Liver (tissue), 3 donors: ENCODE data around the gene HFM1.

Experiments
- GABPA ChIP-seq, 2 donors: IDR thresholded peaks in 1 of 2; conservative IDR thresholded peaks in 1 of 2; 2 replicates each; pipeline ENCODE4 v1.6.1; 2016; ENCODE audit warnings: antibody characterized with exemption in 2 of 2, mild to moderate bottlenecking in 1 of 2, moderate library complexity in 1 of 2
- HNF4A ChIP-seq, 2 donors: conservative IDR thresholded peaks; 2 replicates each; pipeline ENCODE4 v1.6.1; 2016; ENCODE audit warnings: antibody characterized with exemption in 2 of 2, mild to moderate bottlenecking in 2 of 2
- JUND ChIP-seq, 2 donors: IDR thresholded peaks; 2 replicates each; pipeline ENCODE4 v1.6.1; 2016; ENCODE audit warnings: antibody characterized with exemption in 2 of 2
- TAF1 ChIP-seq: conservative IDR thresholded peaks from 2 replicates; pipeline ENCODE4 v1.6.1; 2016; ENCODE audit warnings: antibody characterized with exemption, mild to moderate bottlenecking
- TF ChIP-seq, protein P1 (sequence below): IDR thresholded peaks from 2 replicates; pipeline ENCODE4 v1.6.1; 2016; ENCODE audit warnings: antibody characterized with exemption, mild to moderate bottlenecking
- TF ChIP-seq, protein P2 (sequence below): fragments of 150-350 bp; IDR thresholded peaks from 2 replicates; pipeline ENCODE4 v1.5.1; 2017; ENCODE audit warnings: improper control_type of control experiment, low read depth, low read length; ENCODE audit not compliant: missing input control
- TF ChIP-seq, protein P3 (sequence below): IDR thresholded peaks from 2 replicates; pipeline ENCODE4 v1.6.1; 2016; ENCODE audit warnings: antibody characterized with exemption
- TF ChIP-seq, protein P4 (sequence below): IDR thresholded peaks from 2 replicates; pipeline ENCODE4 v1.6.1; 2016; ENCODE audit warnings: antibody characterized with exemption
- donor health status: healthy.
- donor health status: healthy.

DNA sequence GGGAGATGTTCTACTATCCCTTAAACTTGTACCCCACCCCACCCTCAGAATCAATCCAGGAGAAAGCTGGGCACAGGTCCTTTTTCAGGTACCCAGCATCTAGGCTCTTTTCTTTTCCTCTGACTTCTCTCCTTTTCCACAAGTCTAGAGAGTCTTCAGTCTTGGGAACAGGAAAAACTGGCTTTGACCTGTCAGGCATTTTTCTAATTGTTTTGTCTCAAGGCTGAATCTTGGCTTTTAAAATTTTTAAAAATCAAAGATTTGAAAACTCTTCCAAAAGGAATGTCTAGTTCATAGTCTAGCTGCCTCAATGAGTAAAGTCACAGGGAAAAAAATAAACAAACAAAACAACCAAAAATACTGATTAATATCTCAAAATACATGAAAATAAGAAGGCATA, 161.5 kb downstream of the HFM1 start:
- TF ChIP-seq, protein P1, sequence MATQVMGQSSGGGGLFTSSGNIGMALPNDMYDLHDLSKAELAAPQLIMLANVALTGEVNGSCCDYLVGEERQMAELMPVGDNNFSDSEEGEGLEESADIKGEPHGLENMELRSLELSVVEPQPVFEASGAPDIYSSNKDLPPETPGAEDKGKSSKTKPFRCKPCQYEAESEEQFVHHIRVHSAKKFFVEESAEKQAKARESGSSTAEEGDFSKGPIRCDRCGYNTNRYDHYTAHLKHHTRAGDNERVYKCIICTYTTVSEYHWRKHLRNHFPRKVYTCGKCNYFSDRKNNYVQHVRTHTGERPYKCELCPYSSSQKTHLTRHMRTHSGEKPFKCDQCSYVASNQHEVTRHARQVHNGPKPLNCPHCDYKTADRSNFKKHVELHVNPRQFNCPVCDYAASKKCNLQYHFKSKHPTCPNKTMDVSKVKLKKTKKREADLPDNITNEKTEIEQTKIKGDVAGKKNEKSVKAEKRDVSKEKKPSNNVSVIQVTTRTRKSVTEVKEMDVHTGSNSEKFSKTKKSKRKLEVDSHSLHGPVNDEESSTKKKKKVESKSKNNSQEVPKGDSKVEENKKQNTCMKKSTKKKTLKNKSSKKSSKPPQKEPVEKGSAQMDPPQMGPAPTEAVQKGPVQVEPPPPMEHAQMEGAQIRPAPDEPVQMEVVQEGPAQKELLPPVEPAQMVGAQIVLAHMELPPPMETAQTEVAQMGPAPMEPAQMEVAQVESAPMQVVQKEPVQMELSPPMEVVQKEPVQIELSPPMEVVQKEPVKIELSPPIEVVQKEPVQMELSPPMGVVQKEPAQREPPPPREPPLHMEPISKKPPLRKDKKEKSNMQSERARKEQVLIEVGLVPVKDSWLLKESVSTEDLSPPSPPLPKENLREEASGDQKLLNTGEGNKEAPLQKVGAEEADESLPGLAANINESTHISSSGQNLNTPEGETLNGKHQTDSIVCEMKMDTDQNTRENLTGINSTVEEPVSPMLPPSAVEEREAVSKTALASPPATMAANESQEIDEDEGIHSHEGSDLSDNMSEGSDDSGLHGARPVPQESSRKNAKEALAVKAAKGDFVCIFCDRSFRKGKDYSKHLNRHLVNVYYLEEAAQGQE = no peak
- TF ChIP-seq TAF1 (no peak), JUND (IDR thresholded peaks at IDR 0.05) (no peak), HNF4A (conservative IDR thresholded peaks at IDR 0.05) (no peak), GABPA (IDR thresholded peaks at IDR 0.05 in 1 of 2, conservative IDR thresholded peaks at IDR 0.05 in 1 of 2) (no peak)
- TF ChIP-seq, protein P2, sequence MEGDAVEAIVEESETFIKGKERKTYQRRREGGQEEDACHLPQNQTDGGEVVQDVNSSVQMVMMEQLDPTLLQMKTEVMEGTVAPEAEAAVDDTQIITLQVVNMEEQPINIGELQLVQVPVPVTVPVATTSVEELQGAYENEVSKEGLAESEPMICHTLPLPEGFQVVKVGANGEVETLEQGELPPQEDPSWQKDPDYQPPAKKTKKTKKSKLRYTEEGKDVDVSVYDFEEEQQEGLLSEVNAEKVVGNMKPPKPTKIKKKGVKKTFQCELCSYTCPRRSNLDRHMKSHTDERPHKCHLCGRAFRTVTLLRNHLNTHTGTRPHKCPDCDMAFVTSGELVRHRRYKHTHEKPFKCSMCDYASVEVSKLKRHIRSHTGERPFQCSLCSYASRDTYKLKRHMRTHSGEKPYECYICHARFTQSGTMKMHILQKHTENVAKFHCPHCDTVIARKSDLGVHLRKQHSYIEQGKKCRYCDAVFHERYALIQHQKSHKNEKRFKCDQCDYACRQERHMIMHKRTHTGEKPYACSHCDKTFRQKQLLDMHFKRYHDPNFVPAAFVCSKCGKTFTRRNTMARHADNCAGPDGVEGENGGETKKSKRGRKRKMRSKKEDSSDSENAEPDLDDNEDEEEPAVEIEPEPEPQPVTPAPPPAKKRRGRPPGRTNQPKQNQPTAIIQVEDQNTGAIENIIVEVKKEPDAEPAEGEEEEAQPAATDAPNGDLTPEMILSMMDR = no peak
- TF ChIP-seq, protein P3, sequence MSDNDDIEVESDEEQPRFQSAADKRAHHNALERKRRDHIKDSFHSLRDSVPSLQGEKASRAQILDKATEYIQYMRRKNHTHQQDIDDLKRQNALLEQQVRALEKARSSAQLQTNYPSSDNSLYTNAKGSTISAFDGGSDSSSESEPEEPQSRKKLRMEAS = no peak
- TF ChIP-seq, protein P4, sequence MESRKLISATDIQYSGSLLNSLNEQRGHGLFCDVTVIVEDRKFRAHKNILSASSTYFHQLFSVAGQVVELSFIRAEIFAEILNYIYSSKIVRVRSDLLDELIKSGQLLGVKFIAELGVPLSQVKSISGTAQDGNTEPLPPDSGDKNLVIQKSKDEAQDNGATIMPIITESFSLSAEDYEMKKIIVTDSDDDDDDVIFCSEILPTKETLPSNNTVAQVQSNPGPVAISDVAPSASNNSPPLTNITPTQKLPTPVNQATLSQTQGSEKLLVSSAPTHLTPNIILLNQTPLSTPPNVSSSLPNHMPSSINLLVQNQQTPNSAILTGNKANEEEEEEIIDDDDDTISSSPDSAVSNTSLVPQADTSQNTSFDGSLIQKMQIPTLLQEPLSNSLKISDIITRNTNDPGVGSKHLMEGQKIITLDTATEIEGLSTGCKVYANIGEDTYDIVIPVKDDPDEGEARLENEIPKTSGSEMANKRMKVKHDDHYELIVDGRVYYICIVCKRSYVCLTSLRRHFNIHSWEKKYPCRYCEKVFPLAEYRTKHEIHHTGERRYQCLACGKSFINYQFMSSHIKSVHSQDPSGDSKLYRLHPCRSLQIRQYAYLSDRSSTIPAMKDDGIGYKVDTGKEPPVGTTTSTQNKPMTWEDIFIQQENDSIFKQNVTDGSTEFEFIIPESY = no peak
